GM21390 (cell line): ENCODE data around the gene SYT14.
A peak's percentile ranks its signal among the peaks of the same experiment; 100 is the strongest.
"Not testable (repeated sequence)": the region's sequence is repeated elsewhere in the genome, so short reads cannot be mapped to it uniquely, and the experiment has no call there.

Experiments
- ATAC-seq: cut with Tn5 transposase; IDR thresholded peaks from one replicate; pipeline ENCODE4 v1.9.1; 2021; ENCODE audit not compliant: unreplicated experiment

The SYT14 gene

DNA sequence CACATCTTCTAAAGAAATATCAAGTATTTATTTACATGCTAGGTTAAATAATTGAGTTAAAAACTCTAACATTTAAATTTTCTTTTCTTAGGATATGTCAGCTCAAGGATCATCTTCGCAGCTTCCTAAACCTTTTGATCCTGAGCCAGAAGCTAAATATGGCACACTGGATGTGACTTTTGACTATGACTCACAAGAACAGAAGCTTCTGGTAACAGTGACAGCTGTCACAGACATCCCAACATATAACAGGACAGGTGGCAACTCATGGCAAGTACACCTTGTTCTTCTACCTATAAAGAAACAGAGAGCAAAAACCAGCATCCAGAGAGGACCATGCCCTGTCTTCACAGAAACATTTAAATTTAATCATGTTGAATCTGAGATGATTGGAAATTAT lies 161.9 kb downstream of the SYT14 start:
- ATAC-seq = no peak

DNA sequence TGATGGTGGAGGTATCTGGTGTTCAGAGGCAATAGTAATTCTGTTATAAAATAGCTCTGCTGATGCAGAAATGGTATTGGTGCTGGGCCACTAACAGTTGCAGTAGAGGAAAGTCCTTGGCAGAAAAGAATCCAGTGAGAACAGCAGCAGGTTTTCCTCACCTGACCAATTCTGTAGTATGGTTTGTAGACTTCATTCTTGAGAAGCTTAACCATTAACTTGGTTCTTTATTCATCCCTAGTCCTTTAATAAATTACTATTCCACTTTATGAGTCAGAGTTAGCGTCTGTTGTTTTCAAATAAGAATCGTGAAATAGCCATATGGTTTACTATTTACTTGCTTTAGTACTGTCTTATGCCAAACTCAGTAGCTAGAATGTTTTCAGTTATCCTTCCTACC lies 166.1 kb downstream of the SYT14 start:
- ATAC-seq = no peak

DNA sequence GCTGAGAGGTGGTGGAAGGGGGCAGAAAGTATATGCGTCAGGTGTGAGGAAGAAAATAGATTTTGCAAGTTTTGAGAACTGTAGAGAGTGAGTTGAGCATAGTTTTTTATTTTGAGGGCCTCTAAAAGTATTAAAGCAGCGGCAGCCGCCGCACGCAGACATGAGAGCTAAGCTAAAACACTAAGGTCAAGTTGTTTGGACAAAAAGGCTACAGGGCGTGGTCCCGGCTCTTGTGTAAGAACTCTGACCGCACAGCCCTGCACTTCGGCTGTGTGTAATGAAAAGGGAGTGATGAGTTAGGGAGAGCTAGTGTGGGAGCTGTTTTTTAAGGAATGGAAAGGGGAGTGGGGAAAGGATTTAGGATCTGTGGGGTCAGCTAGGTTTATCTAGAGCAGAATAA lies 174.9 kb downstream of the SYT14 start:
- not testable (repeated sequence) for ATAC-seq

DNA sequence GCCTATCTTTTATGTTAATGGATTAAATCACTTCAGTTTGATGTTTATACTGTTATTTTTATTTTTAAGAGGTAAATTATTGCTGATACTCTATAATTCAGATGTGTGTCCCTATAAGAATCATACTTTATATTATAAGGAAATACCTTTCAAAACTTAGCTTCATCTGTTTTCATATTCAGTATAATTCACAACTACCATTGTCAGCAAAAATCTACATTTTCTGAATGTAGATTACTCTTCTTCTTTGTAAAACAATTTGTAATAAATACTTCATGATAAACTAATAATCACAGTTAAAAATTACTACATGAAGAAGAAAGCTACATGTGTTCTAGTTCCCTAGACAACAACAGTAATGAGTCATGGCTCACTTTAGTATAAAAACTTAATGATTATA lies 179.2 kb downstream of the SYT14 start:
- no peak for ATAC-seq

DNA sequence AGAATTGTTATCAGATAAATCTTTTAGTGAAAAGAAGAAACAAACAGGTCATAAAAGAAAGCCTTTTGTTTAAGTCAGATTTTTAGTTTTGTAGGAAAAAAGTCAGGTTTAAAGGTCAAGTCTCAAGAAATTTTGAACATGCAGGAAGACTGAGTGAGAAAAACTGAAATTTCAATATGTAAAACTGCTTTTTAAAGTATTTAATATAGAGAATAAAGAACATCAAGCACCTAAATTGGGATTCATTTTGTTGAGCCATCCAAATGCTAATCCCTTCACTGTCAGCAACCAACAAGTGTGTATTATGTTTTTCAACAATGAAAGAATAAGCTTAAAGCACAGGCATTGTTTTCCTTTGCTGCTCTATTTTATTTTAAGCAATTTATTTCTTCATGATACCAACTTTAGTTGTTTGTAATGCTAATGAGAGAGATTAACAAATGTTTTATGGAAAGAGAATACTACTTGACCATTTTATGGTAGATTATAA lies 179.7 kb downstream of the SYT14 start:
- no peak for ATAC-seq

DNA sequence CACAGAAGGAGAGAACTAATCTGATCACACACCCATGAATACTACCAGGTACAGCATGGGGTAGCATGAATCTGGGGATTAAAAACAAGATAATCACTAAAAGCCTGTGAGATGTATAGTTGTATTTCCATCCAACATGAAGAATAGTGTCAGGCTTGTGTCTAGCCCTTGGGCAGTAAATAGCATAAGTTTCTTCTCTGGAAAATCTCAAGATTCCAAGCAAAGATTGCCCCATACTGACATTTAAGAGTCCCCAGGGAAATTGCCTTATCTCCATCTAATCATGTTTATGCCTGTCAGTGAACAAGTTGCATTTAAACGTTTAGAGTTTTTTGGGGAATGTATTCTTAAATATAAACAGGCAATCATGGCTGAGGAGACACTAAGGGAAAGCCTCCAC lies 185.4 kb downstream of the SYT14 start:
- ATAC-seq = no peak

DNA sequence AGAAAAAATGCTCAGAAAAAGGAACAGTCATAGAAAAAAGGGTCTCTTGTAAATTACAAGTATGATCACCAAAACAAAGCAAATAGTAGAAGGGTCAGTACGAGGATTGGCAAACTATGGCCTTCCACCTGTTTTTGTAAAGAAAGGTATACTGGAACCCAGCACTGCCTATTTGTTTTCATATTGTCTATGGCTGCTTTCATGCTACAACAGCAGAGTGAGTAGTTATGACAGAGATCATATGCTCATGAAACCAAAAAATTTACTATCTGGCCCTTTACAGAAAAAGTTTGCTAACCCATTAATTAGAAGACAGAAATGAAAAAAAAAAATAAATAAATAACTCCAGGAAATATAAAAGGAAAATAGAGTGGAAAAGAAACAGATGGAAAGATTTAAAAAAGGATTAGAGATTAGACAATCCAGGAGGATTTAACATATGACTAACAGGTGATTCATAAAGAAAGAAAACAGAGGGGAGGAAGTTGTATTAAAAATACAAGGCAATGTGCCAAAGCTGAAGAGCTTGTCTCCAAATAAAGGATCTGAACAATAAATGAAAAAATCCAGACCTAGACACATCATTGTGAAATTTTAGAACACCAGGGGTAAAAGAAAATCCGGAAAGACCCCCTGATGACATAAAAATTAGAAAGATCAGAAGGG lies 186.0 kb downstream of the SYT14 start:
- ATAC-seq = no peak

DNA sequence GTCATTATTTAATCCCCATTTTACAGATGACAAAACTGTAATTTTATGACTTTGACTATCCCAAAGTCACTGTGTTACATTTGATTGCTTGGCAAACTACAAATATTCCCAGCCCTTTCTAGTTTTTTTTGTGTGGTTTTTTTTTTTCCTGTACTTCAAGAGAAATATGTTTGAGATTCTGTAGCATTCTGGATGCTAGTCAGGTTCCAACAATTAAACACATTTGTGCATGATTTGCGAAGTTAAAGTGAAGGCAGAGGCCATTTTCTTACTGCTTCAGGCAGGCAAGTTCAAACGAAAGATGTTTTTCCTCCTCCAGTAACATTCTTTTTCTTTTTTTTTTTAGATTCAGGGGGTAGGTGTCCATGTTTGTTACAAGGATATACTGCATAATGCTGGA lies 186.7 kb downstream of the SYT14 start:
- ATAC-seq = no peak

DNA sequence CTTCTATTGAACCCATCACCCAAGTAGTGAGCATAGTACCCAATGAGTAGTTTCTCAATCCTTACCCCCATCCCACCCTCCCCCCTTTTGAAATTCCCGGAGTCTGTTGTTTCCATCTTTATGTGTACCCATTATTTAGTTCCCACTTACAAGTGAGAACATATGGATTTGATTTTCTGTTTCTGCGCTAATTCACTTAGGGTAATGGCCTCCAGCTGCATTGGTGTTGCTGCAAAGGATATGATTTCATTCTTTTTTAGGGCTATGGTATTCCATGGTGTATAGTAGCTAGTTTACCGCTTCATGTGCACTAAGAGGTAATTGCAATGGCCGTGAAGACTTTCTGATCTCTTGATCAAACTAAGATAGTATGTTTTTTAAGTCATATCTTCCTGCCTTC lies 187.1 kb downstream of the SYT14 start:
- no peak for ATAC-seq

DNA sequence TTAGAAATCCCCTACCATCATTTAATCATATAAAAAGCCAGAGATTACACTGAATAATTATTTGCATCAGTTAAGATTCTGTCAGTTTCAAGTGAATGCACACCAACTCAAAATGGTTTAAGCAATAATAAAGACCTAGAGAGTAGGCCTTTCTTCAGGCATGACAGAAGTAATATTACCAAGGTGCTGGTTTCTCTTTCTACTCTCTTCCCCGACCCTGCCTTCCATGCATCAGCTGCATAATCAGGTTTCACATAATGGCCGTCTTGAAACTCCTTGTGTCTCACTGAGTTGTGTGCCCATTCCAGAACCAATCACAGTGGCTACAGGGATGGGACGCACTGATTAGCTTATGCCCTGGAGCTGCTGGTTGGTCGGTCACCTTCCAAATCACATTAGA lies 191.1 kb downstream of the SYT14 start:
- ATAC-seq = no peak

DNA sequence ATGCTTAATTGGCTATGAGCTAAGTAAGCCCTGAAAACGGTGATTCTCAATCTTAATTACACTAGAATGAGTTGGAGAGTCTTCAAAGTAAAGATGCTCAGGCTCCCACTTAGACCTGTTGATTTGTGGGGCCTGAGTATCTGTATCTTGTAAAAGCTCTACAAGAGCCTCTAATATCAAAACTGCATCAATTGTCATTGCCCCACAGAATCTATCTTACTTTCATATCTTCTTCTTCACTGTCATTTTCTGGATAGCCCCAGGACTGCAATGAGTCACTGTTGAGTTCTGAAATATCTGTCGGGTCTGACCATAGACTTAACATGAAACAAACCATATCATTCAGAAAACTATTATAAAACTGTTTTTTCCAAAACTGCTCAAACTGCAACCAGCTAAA lies 191.7 kb downstream of the SYT14 start:
- peak; percentile 91 for ATAC-seq

DNA sequence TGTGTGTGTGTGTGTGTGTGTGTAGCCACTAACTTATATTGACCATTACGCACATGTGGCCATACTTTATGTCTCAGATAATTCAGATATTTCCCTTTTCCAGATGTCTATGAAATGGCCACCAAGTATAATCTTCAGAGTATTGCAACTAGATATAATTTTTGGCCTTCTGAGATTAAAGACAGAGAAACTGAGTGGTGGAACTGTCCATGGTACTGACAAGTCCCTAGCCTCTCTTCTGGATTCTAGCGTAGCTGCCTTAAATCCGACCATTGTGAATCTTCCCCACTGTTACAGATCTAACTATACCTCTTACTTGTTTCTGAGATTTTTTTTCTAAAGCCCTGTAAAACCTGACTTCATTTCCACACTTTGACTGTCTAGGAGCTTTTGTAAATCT lies 194.6 kb downstream of the SYT14 start:
- no peak for ATAC-seq

DNA sequence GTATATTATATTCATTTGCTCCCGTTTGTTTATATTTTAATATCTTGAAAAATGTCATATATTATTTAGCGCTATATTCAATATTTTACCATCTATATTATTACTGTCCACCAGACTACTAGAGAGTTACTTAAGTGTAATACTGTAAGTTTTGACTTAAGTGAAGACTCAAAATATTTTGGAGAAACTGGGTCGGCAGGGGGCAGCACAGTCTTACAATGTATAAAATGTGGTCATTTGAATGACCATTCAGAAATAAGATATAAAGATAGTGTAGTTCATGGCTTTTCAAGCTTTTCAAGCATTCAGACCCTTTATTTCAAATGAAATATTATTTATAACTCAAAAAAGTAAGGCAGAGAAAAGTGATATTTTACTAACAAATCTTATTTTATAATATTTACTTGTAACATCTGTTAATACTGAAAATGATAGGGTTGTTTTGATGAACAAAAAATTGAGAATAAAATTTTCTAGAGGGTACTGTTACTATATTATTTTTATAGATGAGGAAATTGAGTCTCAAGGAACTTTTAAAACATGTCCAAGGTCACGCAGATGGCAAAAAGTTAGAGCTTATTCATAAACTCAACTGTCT lies 205.5 kb downstream of the SYT14 start:
- ATAC-seq = no peak

DNA sequence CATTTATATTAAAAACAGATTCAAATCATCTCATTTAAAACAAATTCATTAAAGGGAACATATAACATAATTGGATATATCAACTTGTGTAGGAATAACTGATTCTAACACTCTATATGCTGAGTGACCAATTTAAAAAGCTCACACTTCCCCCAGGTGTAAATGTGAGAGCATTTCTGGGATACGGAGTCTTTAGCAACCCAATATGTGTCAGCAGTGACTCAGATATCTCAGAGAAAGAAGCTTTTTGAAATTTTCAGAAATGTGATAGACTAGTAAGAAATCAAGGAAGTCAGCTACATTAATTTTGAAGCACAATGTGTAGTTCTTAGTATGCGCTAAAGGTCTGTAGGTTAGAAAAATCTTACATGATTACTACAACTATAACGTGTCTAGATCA lies 206.7 kb downstream of the SYT14 start:
- no peak for ATAC-seq

DNA sequence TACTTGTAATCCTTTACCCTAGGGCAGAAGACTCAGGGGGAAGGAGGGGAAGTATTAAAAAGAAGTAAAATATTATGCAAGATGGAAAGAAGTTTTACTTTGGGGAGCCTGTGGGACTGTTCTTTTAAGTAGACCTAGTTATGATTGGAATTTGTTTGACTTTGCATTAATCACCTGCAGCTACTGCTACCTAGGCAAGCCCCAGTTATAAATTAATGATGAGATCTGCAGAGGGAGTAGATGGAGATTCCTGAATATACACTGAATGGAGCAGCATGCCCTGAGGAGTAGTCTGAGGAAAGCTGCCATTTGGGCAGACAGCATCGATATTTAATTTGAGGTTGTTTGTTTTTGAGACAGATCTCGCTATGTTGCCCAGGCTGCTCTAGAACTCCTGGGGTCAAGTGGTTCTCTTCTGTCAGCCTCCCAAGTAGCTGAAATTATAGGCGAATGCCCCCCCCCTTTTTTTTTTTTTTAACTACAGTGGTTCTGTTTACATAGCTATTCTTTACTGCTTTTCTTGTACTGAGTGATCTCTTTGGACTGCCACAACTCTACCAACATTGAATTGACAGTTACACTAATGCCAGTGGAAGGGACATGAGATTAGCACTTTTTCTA lies 213.1 kb downstream of the SYT14 start:
- ATAC-seq = no peak

DNA sequence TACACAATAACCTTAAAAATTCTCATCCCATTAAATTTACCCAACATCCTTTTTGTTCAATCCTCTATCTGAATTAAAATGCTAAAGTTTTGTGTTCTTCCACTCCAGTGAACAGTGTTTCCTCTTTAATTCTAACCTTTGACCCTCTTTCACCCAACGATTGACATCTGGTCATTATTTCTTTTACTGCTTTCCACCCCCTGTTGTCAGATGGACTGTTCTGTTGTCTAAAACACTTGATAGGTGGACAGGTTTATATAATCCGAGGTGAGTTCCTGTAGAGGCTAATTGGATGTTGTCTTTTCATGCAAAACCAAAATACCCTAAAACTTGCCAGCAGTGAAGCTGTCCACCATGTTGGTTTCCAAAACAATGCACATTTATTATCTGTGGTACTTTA lies 221.2 kb downstream of the SYT14 start:
- no peak for ATAC-seq

DNA sequence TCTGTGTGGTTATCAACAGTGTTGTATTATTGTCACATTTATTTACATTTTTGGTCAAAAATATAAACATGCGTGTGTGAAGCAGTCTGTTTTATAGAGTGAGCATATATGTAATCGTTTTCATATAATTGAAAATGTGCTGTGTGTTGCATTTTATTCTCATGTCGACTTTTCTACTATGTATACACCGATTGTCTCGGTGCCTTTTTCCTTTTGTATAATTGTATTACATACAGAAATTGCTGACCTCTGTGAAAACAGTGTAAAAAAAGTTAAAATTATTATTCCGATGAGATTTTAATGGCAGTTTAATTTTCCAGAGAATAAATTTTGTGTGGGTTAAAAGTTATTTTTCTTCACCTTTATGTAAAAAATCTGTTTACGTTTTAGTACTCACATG lies 232.2 kb downstream of the SYT14 start:
- ATAC-seq = no peak

DNA sequence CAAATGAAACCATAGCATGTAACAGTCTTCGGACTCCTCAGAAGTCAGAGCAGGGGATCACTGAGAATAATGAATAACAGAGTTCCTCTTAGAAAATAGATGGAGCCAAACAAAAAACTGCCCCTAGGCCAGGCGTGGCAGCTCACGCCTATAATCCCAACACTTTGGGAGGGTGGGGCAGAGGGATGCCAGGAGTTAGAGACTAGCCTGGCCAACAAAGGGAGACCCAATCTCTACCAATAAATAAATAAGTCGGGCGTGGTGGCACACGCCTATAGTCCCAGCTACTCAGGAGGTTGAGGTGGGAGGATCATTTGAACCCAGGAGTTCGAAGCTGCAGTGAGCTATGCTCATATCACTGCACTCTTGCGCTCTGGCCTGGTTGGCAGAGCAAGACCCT lies 236.1 kb downstream of the SYT14 start:
- ATAC-seq = no peak

DNA sequence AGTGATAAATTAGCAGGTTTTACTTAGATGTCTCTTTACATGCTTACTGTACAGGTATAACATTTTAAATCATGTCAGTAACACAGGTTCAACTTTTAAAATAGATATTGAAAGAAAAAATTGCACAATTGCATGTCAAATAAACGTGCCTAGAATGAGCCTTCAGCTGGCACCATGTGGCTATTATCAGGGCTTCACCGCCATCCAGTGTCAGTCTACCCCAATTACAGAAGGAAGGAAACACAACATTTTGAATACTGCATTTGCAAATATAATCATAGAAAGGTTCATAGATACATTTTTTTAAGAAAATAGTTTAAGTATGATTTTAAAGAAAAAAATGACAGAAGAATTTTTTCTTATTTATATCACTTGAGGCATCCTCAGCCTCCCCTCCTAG lies 247.0 kb downstream of the SYT14 start:
- ATAC-seq = no peak

DNA sequence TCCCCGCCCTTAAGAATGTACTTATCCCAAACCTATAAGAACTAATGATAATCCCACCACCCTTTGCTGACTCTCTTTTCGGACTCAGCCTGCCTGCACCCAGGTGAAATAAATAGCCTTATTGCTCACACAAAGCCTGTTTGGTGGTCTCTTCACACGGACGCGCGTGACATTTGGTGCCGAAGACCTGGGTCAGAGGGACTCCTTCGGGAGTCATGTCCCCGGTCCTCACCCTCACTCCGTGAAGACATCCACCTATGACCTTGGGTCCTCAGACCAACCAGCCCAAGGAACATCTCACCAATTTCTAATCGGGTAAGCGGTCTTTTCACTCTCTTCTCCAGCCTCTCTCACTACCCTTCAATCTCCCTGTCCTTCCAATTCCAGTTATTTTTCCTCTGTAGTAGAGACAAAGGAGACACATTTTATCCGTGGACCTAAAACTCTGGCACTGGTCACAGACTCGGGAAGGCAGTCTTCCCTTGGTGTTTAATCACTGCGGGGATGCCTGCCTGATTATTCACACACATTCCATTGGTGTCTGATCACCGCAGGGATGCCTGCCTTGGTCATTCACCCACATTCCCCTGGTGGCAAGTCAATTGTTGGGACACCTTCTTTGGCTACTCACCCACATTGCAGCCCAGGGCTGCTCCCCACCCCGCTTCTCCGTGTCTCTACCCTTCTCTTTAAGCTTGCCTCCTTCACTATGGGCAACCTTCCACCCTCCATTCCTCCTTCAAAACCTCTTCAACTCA lies 250.0 kb downstream of the SYT14 start:
- ATAC-seq = not testable (repeated sequence)

DNA sequence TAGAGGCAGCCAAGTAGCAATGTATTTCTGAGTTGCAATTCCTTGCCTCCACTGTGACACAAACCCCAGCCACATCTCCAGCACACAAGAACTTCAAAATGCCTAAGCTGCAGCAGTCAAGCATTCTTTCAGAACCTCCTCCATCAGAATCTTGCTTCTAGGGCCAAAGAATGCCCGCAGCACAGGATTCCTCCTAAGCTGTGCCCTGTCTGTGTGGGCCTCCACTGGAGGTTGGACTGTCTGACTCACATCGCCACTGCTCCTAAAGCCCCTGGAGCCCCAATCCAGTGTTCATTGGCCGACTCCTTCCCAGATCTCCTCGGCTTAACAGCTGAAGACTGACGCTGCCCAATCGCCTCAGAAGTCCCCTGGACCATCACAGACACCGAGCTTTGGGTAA lies 251.4 kb downstream of the SYT14 start:
- ATAC-seq = no peak

DNA sequence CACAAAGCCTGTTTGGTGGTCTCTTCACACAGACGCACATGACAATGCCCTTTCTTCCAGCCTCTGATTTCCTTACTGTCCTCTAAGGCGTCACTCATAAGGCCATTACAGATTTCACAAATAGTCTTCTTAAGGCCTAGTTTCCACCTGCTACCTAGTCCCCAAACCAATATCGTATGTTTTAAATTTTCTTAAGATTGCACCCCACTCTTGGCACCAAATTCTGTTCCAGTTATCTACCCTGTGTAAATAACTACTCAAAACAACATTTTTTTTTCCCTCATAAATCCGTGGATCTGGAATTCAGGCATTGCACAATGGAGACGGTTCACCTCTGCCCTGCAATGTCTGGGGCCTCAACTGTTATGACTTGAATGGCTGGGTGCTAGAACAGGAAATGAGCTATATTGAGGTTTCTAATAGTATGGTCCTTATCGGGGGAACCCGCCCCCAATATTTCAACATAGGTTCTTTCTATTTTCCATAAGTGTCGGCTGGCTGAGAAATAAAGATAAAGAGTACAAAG lies 257.7 kb downstream of the SYT14 start:
- no peak for ATAC-seq
